ENCODE data around the gene C1QTNF1. TPM values are rescaled to one million over a fixed set of nuclear protein-coding genes. Genes with fewer than 3 reads are reported as not detected.

Gene C1QTNF1
- total RNA-seq, 1 experiment from 2014 or later = 4.0 TPM

DNA sequence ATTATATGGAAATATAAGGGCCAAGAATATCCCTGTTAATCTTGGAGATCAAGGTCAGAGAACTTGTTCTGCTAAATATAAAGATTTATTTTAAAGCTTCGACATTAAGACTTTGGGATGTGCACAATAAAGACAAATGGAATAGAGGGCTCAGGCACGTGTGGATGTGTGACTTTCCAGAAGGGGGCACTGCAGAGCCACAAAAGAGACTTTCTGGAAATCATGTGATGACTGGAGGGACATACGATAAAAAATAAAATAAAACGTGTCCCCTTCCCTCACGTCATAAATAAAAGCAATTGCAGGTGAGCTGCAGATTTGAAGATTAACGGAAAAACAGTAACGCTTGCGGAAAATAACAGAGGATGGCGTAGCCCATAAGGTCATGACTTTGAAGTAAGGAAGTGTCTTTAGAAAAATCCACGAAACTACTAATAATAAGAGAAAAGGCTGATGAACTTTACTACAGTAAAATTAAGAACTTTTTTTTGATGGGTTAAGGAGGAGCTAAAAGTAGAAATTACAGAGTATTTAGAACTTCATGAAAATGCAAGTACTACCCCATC, 41.2 kb downstream of the C1QTNF1 start:
- Histone ChIP-seq H2AFZ (ENCODE audit: low read depth, low read length, poor library complexity, severe bottlenecking) (peak overlapping the region; percentile 79), H3K27me3 (ENCODE audit: insufficient read depth, low read length) (no peaks in the 10 kb centered on the region), H3K9me2 (ENCODE audit: insufficient read depth) (no peaks in the 10 kb centered on the region), H3K79me2 (ENCODE audit: insufficient read depth, low read length) (no peaks in the 10 kb centered on the region), H3K36me3 (ENCODE audit: control insufficient read depth in 1 of 2, insufficient read depth in 2 of 2, low read length in 2 of 2) (no peaks in the 10 kb centered on the region), H3K9me3 (ENCODE audit: control insufficient read depth in 1 of 2, insufficient read depth in 1 of 2, low read depth in 1 of 2, low read length in 2 of 2) (no peaks in the 10 kb centered on the region), H3K4me2 (ENCODE audit: low read length) (no peak overlapping the region), H3K27ac (ENCODE audit: low read depth, low read length) (no peak overlapping the region), H3K4me3 (replicated peaks in 1 of 2; ENCODE audit: low read depth in 1 of 2, low read length in 2 of 2) (no peak overlapping the region), H3K4me1 (ENCODE audit: control insufficient read depth in 1 of 2, insufficient read depth in 2 of 2, low read length in 2 of 2) (no peaks in the 10 kb centered on the region), H3K9ac (ENCODE audit: low read length) (no peak overlapping the region), H4K20me1 (ENCODE audit: insufficient read depth) (no peaks in the 10 kb centered on the region)
- CTCF ChIA-PET = interaction anchor here (0.8 to 2.0 kb wide), 11 partner anchors 8 to 336 kb away, joined by 3 to 14 read pairs (median 5); partner anchors contain the start of gene ENGASE
- RAD21 ChIA-PET (ENCODE audit: low non-redundant PET in 1 of 2, low total read pairs in 2 of 2, uncharacterized antibody in 2 of 2, unreplicated experiment in 2 of 2) = no interaction called here
- intact Hi-C loops (cut with micrococcal nuclease) = loop anchor here (1.0 to 2.0 kb wide), 2 partner anchors 17 to 328 kb away; no protein-coding TSS in a partner anchor
- TF ChIP-seq ATF3 (IDR thresholded peaks at IDR 0.05) (no peak), CBX3 (IDR thresholded peaks at IDR 0.05; ENCODE audit: low read depth) (peak; percentile 28; the same call in 1 of the 2 replicates), ELF1 (IDR thresholded peaks at IDR 0.05; ENCODE audit: borderline replicate concordance, low read depth) (no peak), RAD21 (IDR thresholded peaks at IDR 0.05; ENCODE audit: low read depth) (peak; percentile 70)
- TF ChIP-seq, protein P1, sequence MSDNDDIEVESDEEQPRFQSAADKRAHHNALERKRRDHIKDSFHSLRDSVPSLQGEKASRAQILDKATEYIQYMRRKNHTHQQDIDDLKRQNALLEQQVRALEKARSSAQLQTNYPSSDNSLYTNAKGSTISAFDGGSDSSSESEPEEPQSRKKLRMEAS (IDR thresholded peaks at IDR 0.05) = peak; percentile 76
- TF ChIP-seq, protein P2, sequence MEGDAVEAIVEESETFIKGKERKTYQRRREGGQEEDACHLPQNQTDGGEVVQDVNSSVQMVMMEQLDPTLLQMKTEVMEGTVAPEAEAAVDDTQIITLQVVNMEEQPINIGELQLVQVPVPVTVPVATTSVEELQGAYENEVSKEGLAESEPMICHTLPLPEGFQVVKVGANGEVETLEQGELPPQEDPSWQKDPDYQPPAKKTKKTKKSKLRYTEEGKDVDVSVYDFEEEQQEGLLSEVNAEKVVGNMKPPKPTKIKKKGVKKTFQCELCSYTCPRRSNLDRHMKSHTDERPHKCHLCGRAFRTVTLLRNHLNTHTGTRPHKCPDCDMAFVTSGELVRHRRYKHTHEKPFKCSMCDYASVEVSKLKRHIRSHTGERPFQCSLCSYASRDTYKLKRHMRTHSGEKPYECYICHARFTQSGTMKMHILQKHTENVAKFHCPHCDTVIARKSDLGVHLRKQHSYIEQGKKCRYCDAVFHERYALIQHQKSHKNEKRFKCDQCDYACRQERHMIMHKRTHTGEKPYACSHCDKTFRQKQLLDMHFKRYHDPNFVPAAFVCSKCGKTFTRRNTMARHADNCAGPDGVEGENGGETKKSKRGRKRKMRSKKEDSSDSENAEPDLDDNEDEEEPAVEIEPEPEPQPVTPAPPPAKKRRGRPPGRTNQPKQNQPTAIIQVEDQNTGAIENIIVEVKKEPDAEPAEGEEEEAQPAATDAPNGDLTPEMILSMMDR (IDR thresholded peaks at IDR 0.05 in 2 of 3, conservative IDR thresholded peaks at IDR 0.05 in 1 of 3; ENCODE audit: borderline replicate concordance in 1 of 3, insufficient read depth in 1 of 3, low read depth in 2 of 3, low read length in 2 of 3) = peak; percentile 64 to 84 (median 76); a peak in 5 of 6 replicates
- no TSS peak for BruUV-seq (replicated peaks)
- POLR2A ChIA-PET = interaction anchor here (0.7 to 1.6 kb wide), 2 partner anchors 10 to 24 kb away, joined by 3 to 5 read pairs; partner anchors contain the start of gene ENGASE
- peak; percentile 52 for DNase-seq (ENCODE audit: low read depth, low spot score)
- peak; percentile 78 for ATAC-seq

Data from HCT116 (cell line).